Hepatocyte (in vitro differentiated cells): ENCODE data around the gene S100G. TPM values are rescaled to one million over a fixed set of nuclear protein-coding genes. Genes with fewer than 3 reads are reported as not detected.

Source experiments
- DNase-seq: peaks from one replicate; pipeline ENCODE4 v3.0.0-alpha.2; 2016; ENCODE audit warnings: low spot score
- H2AFZ ChIP-seq: fragments of 200-600 bp; sonication (generic); 2 replicates; pipeline ENCODE4 v1.6.0; 2016; ENCODE audit warnings: antibody characterized with exemption, mild to moderate bottlenecking
- H3K27ac ChIP-seq: fragments of 200-600 bp; sonication (generic); 2 replicates; pipeline ENCODE4 v1.5.1; 2016; ENCODE audit warnings: mild to moderate bottlenecking
- H3K27me3 ChIP-seq: fragments of 200-600 bp; sonication (generic); 2 replicates; pipeline ENCODE4 v1.6.1; 2016
- H3K36me3 ChIP-seq: fragments of 200-600 bp; sonication (generic); replicated peaks from 2 replicates; pipeline ENCODE4 v1.5.1; 2016; ENCODE audit warnings: low read depth; ENCODE audit not compliant: insufficient read depth
- H3K4me1 ChIP-seq: fragments of 200-600 bp; sonication (generic); 2 replicates; pipeline ENCODE4 v1.5.1; 2016; ENCODE audit warnings: mild to moderate bottlenecking, moderate library complexity; ENCODE audit not compliant: insufficient read depth
- H3K4me2 ChIP-seq: fragments of 200-600 bp; sonication (generic); 2 replicates; pipeline ENCODE4 v1.6.0; 2016
- H3K4me3 ChIP-seq: fragments of 200-600 bp; sonication (generic); 2 replicates; pipeline ENCODE4 v1.5.1; 2016; ENCODE audit warnings: mild to moderate bottlenecking
- H3K79me2 ChIP-seq: fragments of 200-600 bp; sonication (generic); 2 replicates; pipeline ENCODE4 v1.6.0; 2017; ENCODE audit warnings: mild to moderate bottlenecking
- H3K9me2 ChIP-seq: fragments of 200-600 bp; sonication (generic); replicated peaks from 2 replicates; pipeline ENCODE4 v1.6.0; 2017; ENCODE audit warnings: mild to moderate bottlenecking; ENCODE audit not compliant: insufficient read depth
- H3K9me3 ChIP-seq: fragments of 200-600 bp; sonication (generic); 2 replicates; pipeline ENCODE4 v1.5.1; 2016; ENCODE audit warnings: low read depth, mild to moderate bottlenecking
- H4K20me1 ChIP-seq: fragments of 200-600 bp; sonication (generic); 2 replicates; pipeline ENCODE4 v1.6.0; 2016; ENCODE audit warnings: mild to moderate bottlenecking; ENCODE audit not compliant: insufficient read depth, poor library complexity, severe bottlenecking
- EZH2 ChIP-seq: fragments of 200-600 bp; sonication (generic); IDR thresholded peaks from 2 replicates; pipeline ENCODE4 v1.6.1; 2016; ENCODE audit warnings: antibody characterized with exemption, mild to moderate bottlenecking, borderline replicate concordance
- EZH2phosphoT487 ChIP-seq: fragments of 200-600 bp; sonication (generic); IDR thresholded peaks from one replicate; pipeline ENCODE4 v1.6.1; 2018; ENCODE audit warnings: antibody characterized with exemption, mild to moderate bottlenecking, low read depth, moderate library complexity; ENCODE audit not compliant: unreplicated experiment, severe bottlenecking
- whole genome bisulfite sequencing: methylation state at CpG from one replicate; pipeline ENCODE4 v1.1.6; 2016; ENCODE audit warnings: low lambda C conversion rate; ENCODE audit errors: missing lambda C conversion rate; 5-methylcytosine and 5-hydroxymethylcytosine counted together
- polyA plus RNA-seq: library from polyadenylated mRNA; unstranded; fragments of >200 nt; fragmentation: Nextera tagmentation; extraction: Ambion mirVana; gene quantifications from 2 replicates; pipeline ENCODE4 v1.2.1, GENCODE V29; 2016
- total RNA-seq: library from RNA; depleted of rRNA; stranded (reverse); fragments of >200 nt; gene quantifications from 2 replicates; pipeline ENCODE4 v1.2.3, GENCODE V29; 2014
- TF ChIP-seq, protein P1 (sequence below): fragments of 200-600 bp; sonication (generic); IDR thresholded peaks from 2 replicates; pipeline ENCODE4 v1.5.1; 2016; ENCODE audit warnings: antibody characterized with exemption, mild to moderate bottlenecking; ENCODE audit not compliant: poor library complexity

S100G gene
- total and polyA plus RNA-seq, 2 experiments from 2014 or later = 4.1 to 35.3 TPM

DNA sequence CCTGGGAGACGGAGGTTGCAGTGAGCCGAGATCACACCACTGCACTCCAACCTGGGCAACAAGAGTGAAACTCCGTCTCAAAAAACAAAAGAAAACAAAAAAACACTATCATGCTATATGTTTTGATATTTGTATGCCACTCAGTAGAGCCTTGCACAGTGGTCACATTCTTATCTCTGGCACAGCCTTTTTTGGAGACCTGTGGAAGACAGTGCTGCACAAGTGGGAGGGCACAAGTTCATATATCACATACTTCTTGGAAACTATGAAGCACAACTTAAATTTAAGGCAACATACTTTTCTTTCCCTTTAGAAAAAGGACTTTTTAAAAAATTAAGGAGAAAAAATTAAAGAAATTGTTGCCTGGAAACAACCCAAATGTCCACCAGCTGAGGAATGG, 14.4 kb upstream of the S100G start:
- H3K27me3 ChIP-seq = no peaks in the 10 kb centered on the region

DNA sequence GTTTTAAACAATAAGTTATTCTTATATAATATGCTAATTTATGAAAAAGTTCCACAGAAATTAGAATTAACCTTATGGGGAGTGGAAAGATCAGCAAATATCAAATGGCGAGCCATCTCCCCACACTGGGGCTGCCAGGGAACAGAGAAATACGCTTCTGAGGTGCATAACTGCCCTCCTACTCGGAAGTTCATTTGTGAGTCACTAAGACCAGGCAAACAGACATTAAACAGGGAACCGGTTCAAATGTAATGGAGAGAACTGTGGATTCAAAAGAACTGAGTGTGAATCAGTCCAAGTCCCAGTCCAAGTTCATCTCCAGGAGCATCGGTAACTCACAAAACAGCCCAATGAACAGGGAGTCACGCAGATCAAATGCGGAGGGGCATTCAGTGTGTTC, 11.4 kb upstream of the S100G start:
- TF ChIP-seq EZH2phosphoT487 = no peak
- no peak for DNase-seq
- Histone ChIP-seq H4K20me1 (no peaks in the 10 kb centered on the region), H3K4me3 (no peak overlapping the region), H3K4me2 (no peak overlapping the region), H3K36me3 (no peaks in the 10 kb centered on the region), H3K9me2 (no peaks in the 10 kb centered on the region), H2AFZ (no peak overlapping the region), H3K27ac (no peak overlapping the region), H3K4me1 (peaks cover 12% of the 10 kb centered on the region), H3K79me2 (no peaks in the 10 kb centered on the region), H3K9me3 (no peaks in the 10 kb centered on the region), H3K27me3 (no peaks in the 10 kb centered on the region)
- WGBS = 94% methylated on average over 7 of the region's 7 CpGs

More for the DNA sequence above, 14.4 kb upstream of the S100G start:
- H2AFZ ChIP-seq = no peak overlapping the region
- no peaks in the 10 kb centered on the region for H3K9me3 ChIP-seq
- no peak for DNase-seq
- H3K4me2 ChIP-seq = no peak overlapping the region
- no peaks in the 10 kb centered on the region for H4K20me1 ChIP-seq
- H3K4me1 ChIP-seq = peaks cover 9% of the 10 kb centered on the region
- H3K36me3 ChIP-seq = no peaks in the 10 kb centered on the region
- TF ChIP-seq EZH2 (no peak), EZH2phosphoT487 (no peak)
- TF ChIP-seq, protein P1, sequence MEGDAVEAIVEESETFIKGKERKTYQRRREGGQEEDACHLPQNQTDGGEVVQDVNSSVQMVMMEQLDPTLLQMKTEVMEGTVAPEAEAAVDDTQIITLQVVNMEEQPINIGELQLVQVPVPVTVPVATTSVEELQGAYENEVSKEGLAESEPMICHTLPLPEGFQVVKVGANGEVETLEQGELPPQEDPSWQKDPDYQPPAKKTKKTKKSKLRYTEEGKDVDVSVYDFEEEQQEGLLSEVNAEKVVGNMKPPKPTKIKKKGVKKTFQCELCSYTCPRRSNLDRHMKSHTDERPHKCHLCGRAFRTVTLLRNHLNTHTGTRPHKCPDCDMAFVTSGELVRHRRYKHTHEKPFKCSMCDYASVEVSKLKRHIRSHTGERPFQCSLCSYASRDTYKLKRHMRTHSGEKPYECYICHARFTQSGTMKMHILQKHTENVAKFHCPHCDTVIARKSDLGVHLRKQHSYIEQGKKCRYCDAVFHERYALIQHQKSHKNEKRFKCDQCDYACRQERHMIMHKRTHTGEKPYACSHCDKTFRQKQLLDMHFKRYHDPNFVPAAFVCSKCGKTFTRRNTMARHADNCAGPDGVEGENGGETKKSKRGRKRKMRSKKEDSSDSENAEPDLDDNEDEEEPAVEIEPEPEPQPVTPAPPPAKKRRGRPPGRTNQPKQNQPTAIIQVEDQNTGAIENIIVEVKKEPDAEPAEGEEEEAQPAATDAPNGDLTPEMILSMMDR = no peak
- H3K4me3 ChIP-seq = no peak overlapping the region
- no peaks in the 10 kb centered on the region for H3K9me2 ChIP-seq
- H3K79me2 ChIP-seq = no peaks in the 10 kb centered on the region
- WGBS = 100% methylated on average over 3 of the region's 3 CpGs
- H3K27ac ChIP-seq = no peak overlapping the region

DNA sequence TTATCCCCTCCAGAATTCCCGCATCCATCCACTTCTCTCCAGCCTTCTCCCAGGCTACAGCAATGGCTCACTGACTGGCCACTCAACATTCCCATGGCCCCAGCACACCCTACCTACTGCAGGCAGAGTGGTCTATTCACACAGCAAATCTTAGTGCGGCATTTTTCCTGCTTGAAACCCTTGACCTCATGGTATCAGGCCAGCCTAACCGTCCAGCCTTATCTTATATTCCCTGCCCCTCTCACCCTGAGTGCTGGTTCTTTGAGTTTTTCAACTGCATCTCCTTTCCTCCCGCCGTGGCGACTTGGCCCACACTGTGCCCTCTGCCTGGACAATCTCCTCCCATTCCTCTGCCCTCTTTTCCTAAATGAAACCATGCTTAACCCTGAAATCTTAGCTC, 10.0 kb upstream of the S100G start:
- no peak overlapping the region for H2AFZ ChIP-seq
- no peaks in the 10 kb centered on the region for H3K36me3 ChIP-seq
- H3K27me3 ChIP-seq = no peaks in the 10 kb centered on the region
- no peak for TF ChIP-seq EZH2phosphoT487
- TF ChIP-seq, protein P1 = no peak
- no peak for TF ChIP-seq EZH2
- H4K20me1 ChIP-seq = no peaks in the 10 kb centered on the region
- no peak overlapping the region for H3K4me2 ChIP-seq
- DNase-seq = no peak
- no peak overlapping the region for H3K4me3 ChIP-seq
- H3K9me2 ChIP-seq = no peaks in the 10 kb centered on the region
- 88% methylated on average over 6 of the region's 6 CpGs for WGBS
- H3K27ac ChIP-seq = no peak overlapping the region
- no peaks in the 10 kb centered on the region for H3K79me2 ChIP-seq
- peaks cover 5% of the 10 kb centered on the region for H3K4me1 ChIP-seq
- H3K9me3 ChIP-seq = no peaks in the 10 kb centered on the region

DNA sequence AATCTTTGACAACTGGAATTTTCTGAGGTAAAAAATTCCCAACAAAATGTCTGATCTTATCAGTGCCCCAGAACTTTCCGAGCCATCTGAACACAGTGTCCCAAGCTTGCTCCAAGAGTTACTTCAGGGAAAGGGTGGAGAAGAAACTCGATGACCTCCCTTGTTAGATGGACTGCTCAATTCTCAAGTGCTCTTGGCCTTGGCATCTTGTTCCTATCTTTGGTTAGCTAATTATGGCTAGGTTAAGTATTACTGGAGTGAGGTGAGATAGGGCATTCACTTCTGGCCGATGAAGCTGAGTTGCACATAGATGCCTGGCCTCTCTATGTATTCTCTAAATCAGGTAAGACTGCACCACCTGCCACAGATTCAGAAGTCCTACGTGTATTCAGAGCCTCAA, 9.1 kb upstream of the S100G start:
- Histone ChIP-seq H3K4me2 (no peak overlapping the region), H3K79me2 (no peaks in the 10 kb centered on the region), H2AFZ (no peak overlapping the region), H3K9me3 (no peaks in the 10 kb centered on the region), H3K27me3 (no peaks in the 10 kb centered on the region), H3K4me1 (peaks cover 5% of the 10 kb centered on the region), H3K4me3 (no peak overlapping the region), H3K36me3 (no peaks in the 10 kb centered on the region), H3K27ac (no peak overlapping the region), H4K20me1 (no peaks in the 10 kb centered on the region), H3K9me2 (no peaks in the 10 kb centered on the region)
- no peak for TF ChIP-seq EZH2phosphoT487
- TF ChIP-seq EZH2 = no peak
- TF ChIP-seq, protein P1 = no peak
- DNase-seq = no peak
- 88% methylated on average over 4 of the region's 4 CpGs for WGBS
